IMR-90 (cell line): Measurements from ENCODE around the gene PLEKHG7.

Experiments
- BHLHE40 ChIP-seq: fragments of 150-350 bp; IDR thresholded peaks from 2 replicates; pipeline ENCODE4 v1.6.1; 2016; ENCODE audit warnings: mild to moderate bottlenecking, low read depth, low read length
- CEBPB ChIP-seq: IDR thresholded peaks from 2 replicates; pipeline ENCODE4 v1.6.1; 2012; ENCODE audit warnings: low read depth, low read length, improper control_type of control experiment
- CTCF ChIP-seq: conservative IDR thresholded peaks from 2 replicates; pipeline ENCODE4 v1.5.1; 2012; ENCODE audit warnings: mild to moderate bottlenecking, low read depth, low read length, improper control_type of control experiment
- FOS ChIP-seq: fragments of 150-350 bp; IDR thresholded peaks from 2 replicates; pipeline ENCODE4 v1.6.1; 2016; ENCODE audit warnings: low read depth, low read length
- MAFK ChIP-seq: IDR thresholded peaks from 2 replicates; pipeline ENCODE4 v1.6.1; 2012; ENCODE audit warnings: low read depth, low read length, improper control_type of control experiment
- MAZ ChIP-seq: IDR thresholded peaks from 2 replicates; pipeline ENCODE4 v1.6.1; 2012; ENCODE audit warnings: low read depth, mild to moderate bottlenecking, low read length, improper control_type of control experiment, moderate library complexity, borderline replicate concordance
- MXI1 ChIP-seq: IDR thresholded peaks from 2 replicates; pipeline ENCODE4 v1.6.1; 2012; ENCODE audit warnings: low read depth, mild to moderate bottlenecking, low read length, moderate library complexity, borderline replicate concordance
- POLR2A ChIP-seq: IDR thresholded peaks from 2 replicates; pipeline ENCODE4 v1.6.1; 2012; ENCODE audit warnings: mild to moderate bottlenecking, low read depth, low read length
- RAD21 ChIP-seq: IDR thresholded peaks from 2 replicates; pipeline ENCODE4 v1.6.1; 2012; ENCODE audit warnings: low read length, improper control_type of control experiment
- RCOR1 ChIP-seq: IDR thresholded peaks from 2 replicates; pipeline ENCODE4 v1.6.1; 2012; ENCODE audit warnings: mild to moderate bottlenecking, low read length, improper control_type of control experiment; ENCODE audit not compliant: insufficient replicate concordance
- RFX5 ChIP-seq: IDR thresholded peaks from 2 replicates; pipeline ENCODE4 v1.8.0; 2012; ENCODE audit warnings: low read depth, mild to moderate bottlenecking, low read length, moderate library complexity
- SMC3 ChIP-seq: fragments of 150-350 bp; IDR thresholded peaks from 2 replicates; pipeline ENCODE4 v1.6.1; 2016; ENCODE audit warnings: low read depth, mild to moderate bottlenecking, antibody characterized with exemption, low read length, moderate library complexity
- USF2 ChIP-seq: fragments of 150-350 bp; IDR thresholded peaks from 2 replicates; pipeline ENCODE4 v1.6.1; 2017; ENCODE audit warnings: mild to moderate bottlenecking, antibody characterized with exemption, low read length, low read depth

GRCh38 chr12:92803903-92804302, 101.1 kb downstream of the PLEKHG7 start:
- TF ChIP-seq CTCF (no peak), POLR2A (no peak), USF2 (no peak), RCOR1 (no peak), SMC3 (no peak), RAD21 (no peak), FOS (no peak), BHLHE40 (no peak), CEBPB (no peak), MXI1 (no peak), RFX5 (no peak), MAZ (no peak), MAFK (no peak)
